ENCODE data around the gene LRRC32.

The LRRC32 gene

DNA sequence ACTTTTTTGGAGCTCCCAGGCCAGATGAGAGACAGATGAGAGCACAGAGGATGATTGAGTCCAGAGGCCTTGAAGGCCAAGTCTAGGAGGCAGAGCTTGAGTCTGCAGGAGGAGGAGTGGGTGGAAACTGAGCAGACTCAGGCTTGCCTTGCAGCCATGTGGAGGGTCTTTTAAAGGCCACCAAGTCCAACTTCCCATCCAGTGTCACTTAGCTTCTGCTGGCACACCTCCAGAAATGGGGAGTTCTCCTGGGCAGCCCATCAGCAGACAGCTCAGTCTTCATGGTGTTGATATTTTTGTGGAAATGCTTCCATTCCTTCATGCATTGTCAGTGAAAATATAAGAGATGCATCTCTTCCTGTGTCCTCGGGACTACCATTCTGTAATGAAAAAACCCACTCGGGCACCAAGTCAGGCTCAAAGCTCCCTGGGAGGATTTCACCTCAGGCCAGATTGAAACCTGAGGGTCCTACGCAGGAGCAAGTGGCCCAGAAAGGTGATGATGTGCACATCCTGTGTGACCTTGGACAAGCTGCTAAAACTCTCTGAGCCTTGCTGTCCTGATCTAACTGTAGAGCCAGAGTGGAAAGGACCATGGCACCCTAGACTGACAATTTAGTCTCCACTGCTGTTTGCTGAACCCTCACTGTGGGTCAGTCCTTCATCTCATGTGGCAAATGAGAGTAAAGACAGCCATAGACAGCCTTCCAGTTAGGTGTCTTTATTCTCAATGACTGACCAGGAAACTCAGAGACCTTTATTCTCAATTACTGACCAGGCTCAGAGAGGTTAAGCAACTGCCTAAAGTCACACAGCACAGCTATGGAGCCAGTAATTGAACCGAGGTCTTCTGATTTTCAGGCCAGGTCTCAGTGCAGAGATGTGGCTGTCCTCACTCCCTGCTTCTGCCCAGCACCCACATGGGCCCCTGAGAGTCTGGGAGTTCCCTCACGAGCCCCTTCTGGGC, 2.9 kb upstream of the LRRC32 start:
- peaks cover 24% of the 10 kb centered on the region for H3K4me1 Mint-ChIP-seq
- peak overlapping the region in 1 of 3 experiments; percentile 27 for H3K4me3 Mint-ChIP-seq
- no peak overlapping the region for H3K27ac Mint-ChIP-seq
- H3K9me3 Mint-ChIP-seq: no peaks in the 10 kb centered on the region
- TF ChIP-seq, protein P1, sequence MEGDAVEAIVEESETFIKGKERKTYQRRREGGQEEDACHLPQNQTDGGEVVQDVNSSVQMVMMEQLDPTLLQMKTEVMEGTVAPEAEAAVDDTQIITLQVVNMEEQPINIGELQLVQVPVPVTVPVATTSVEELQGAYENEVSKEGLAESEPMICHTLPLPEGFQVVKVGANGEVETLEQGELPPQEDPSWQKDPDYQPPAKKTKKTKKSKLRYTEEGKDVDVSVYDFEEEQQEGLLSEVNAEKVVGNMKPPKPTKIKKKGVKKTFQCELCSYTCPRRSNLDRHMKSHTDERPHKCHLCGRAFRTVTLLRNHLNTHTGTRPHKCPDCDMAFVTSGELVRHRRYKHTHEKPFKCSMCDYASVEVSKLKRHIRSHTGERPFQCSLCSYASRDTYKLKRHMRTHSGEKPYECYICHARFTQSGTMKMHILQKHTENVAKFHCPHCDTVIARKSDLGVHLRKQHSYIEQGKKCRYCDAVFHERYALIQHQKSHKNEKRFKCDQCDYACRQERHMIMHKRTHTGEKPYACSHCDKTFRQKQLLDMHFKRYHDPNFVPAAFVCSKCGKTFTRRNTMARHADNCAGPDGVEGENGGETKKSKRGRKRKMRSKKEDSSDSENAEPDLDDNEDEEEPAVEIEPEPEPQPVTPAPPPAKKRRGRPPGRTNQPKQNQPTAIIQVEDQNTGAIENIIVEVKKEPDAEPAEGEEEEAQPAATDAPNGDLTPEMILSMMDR (IDR thresholded peaks at IDR 0.05; ENCODE audit: unreplicated experiment in 3 of 3): no peak
- peaks cover 38% of the 10 kb centered on the region for H3K27me3 Mint-ChIP-seq (ENCODE audit: low read depth)
- H3K36me3 Mint-ChIP-seq (ENCODE audit: low read depth): no peaks in the 10 kb centered on the region

DNA sequence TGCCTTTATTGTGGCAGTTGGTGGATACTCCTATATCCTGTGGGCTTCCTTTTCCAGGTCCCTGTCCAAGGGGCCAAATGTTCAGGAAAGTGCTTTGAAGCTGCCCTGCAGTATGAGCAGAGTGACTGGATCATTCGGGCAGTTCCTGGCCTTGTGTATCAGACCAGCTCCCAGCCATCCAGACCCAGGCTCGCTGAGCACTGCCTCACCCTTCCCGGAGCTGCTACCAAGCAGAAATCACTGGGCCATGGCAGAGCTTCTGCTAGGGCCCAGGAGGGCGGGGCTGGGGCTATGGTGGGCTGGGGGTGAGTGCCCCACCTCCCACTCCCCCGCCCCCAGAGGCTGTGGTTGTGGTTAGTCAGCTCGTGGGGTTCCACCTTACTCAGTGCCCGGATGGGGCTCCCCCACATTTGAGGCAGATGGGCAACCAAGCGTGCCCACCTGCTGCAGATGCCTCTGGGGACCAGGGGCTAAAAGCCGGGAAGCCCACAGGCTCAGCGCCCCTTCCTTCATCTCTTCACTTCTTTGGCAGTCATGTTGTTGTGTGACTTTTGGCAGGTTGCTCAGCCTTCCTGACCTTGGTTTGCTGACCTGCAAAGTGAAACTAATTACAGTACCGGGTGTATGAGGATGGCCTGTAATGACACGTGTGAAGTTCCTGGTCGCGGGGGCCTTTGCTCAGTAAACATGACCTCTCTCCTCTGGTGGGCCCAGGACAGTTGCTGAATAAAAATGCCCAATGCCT, 2.1 kb upstream of the LRRC32 start:
- peak overlapping the region; percentile 38 to 67 (median 62) for H3K4me3 Mint-ChIP-seq
- H3K4me1 Mint-ChIP-seq: peaks cover 33% of the 10 kb centered on the region
- peaks cover 36% of the 10 kb centered on the region for H3K27me3 Mint-ChIP-seq (ENCODE audit: low read depth)
- no peak overlapping the region for H3K27ac Mint-ChIP-seq
- H3K36me3 Mint-ChIP-seq (ENCODE audit: low read depth): no peaks in the 10 kb centered on the region
- TF ChIP-seq, protein P1 (IDR thresholded peaks at IDR 0.05; ENCODE audit: unreplicated experiment in 3 of 3): no peak
- H3K9me3 Mint-ChIP-seq: no peaks in the 10 kb centered on the region

DNA sequence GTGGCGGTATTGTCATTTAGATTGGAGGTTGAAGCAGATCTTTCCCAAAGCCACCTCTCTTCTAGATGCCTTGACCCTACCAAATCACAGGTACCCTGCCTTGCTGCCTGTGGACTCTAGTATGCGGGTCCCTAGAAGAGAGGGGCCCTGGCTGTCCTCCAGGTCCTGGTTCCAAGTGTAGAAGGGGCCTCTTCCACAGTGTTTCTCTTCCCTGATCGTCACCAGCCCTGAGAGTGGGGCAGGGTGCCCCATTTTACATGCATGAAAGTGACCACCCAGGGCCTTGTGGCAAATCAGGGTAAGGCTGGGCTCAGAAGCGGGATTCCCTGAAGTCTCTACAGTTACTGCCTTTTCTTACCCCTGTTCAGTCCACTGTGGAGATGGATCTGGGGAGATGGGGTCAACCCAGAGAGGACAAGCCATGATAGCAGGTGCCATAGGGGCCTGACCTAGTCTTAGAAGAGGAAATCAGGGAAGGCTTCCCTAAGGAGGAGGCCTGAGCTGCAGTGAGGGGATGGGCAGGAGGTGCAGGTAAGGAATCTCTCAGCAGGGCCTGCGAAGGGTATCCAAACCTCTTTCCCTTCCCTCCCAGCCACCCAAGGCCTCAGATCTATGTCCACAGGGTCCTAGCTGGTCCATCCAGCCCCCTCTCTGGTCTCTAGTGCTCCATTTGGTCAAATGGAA, 1.2 kb upstream of the LRRC32 start:
- peak overlapping the region in 2 of 3 experiments; percentile 33 to 64 for H3K27ac Mint-ChIP-seq
- no peaks in the 10 kb centered on the region for H3K9me3 Mint-ChIP-seq
- TF ChIP-seq, protein P1 (IDR thresholded peaks at IDR 0.05; ENCODE audit: unreplicated experiment in 3 of 3): no peak
- H3K4me3 Mint-ChIP-seq: peak overlapping the region; percentile 73 to 83 (median 78)
- no peaks in the 10 kb centered on the region for H3K36me3 Mint-ChIP-seq (ENCODE audit: low read depth)
- H3K4me1 Mint-ChIP-seq: peaks cover 38% of the 10 kb centered on the region
- peaks cover 32% of the 10 kb centered on the region for H3K27me3 Mint-ChIP-seq (ENCODE audit: low read depth)

DNA sequence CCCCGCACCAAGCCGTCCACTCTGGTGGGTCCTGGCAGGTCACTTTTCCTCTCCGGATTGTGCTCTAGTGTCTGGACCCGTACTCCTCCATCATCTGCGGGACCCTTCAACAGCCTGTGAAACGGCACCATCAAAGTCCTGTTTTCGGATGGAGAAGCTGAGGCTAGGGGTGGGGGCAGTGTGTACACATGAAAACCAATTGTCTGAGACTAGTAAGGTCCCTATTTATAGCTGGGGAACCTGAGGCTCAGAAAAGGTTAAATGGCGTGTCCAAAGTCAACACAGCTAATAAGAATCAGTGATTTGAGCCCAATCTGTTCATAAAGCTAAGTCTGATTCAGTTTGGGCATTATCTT, 668 bp upstream of the LRRC32 start:
- TF ChIP-seq, protein P1 (IDR thresholded peaks at IDR 0.05; ENCODE audit: unreplicated experiment in 3 of 3): no peak
- Mint-ChIP-seq H3K4me3 (peak overlapping the region; percentile 73 to 83 (median 78)), H3K27me3 (ENCODE audit: low read depth) (peaks cover 32% of the 10 kb centered on the region), H3K36me3 (ENCODE audit: low read depth) (no peaks in the 10 kb centered on the region), H3K27ac (peak overlapping the region in 2 of 3 experiments; percentile 33 to 64), H3K4me1 (peaks cover 44% of the 10 kb centered on the region), H3K9me3 (no peaks in the 10 kb centered on the region)

DNA sequence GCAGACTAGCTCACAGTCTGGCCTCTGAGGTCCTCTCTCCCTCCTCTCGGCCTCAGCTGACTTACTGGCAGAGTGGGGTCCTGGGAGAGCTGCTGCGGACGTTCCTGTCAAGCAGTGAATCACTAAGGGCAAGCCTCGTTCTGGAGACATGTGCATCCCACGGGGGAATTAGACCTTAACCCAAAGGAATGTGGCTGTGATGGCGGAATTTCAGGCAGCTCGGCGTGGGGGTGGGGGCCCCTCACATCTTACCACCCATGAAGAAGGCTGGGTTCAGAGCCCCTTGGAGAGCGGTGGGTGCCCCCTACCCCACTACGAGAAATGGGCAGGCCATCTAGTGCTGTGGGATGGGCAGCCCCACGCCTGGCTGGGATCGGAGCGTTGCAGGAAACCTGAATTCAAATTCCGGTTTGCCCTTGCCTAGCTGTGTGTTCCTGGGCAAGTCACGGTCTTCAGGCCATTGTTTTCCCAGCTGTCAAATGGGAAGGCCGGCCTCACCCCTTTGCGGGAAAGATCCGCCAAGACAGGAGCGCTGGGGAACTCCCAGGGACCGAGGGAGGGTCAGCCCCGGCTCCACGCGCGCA, 554 bp downstream of the LRRC32 start:
- H3K9me3 Mint-ChIP-seq: no peaks in the 10 kb centered on the region
- H3K4me1 Mint-ChIP-seq: peaks cover 48% of the 10 kb centered on the region
- peak overlapping the region; percentile 79 to 86 (median 83) for H3K4me3 Mint-ChIP-seq
- peak overlapping the region; percentile 12 to 82 (median 73) for H3K27ac Mint-ChIP-seq
- TF ChIP-seq, protein P1 (IDR thresholded peaks at IDR 0.05; ENCODE audit: unreplicated experiment in 3 of 3): no peak
- H3K27me3 Mint-ChIP-seq (ENCODE audit: low read depth): peaks cover 36% of the 10 kb centered on the region
- no peaks in the 10 kb centered on the region for H3K36me3 Mint-ChIP-seq (ENCODE audit: low read depth)

Data from nephron (organoid).